ENCODE results near the gene SLC11A2.

DNA sequence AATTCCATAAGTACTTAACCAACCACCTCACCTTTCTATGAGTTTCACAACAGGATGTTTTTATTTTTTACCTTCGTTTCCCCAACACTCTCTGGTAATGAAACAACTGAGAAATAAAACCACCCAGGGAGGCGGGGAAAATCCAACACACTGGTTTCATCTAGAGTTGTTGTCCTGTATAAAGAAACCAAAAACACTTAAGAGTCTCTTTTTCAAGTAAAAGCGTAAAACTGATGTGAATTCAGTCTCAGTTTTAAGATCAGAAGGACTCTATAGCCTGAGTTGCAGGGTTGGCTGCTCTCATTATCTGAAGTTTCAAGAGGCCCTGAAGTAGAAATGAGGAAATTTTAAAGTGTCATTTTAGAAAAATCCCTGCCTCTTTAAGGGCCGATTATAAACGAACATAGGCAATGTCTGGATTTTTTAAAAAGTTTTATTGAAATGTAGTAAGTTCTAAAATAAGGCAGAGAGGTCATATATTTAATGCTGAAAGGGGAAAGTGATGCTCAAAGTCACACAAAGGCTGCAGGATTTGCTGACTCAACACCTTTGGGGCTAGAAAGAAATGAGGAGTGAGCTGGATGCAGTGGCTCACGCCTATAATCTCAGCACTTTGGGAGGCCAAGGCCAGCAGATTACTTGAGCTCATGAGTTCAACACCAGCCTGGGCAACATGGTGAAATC, 46.7 kb downstream of the SLC11A2 start:
- TF ChIP-seq, protein P1, sequence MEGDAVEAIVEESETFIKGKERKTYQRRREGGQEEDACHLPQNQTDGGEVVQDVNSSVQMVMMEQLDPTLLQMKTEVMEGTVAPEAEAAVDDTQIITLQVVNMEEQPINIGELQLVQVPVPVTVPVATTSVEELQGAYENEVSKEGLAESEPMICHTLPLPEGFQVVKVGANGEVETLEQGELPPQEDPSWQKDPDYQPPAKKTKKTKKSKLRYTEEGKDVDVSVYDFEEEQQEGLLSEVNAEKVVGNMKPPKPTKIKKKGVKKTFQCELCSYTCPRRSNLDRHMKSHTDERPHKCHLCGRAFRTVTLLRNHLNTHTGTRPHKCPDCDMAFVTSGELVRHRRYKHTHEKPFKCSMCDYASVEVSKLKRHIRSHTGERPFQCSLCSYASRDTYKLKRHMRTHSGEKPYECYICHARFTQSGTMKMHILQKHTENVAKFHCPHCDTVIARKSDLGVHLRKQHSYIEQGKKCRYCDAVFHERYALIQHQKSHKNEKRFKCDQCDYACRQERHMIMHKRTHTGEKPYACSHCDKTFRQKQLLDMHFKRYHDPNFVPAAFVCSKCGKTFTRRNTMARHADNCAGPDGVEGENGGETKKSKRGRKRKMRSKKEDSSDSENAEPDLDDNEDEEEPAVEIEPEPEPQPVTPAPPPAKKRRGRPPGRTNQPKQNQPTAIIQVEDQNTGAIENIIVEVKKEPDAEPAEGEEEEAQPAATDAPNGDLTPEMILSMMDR (IDR thresholded peaks at IDR 0.05): no peak
- no peak for TF ChIP-seq POLR2AphosphoS5 (IDR thresholded peaks at IDR 0.05)
